ENCODE results near the gene SBF2. TPM values are rescaled to one million over a fixed set of nuclear protein-coding genes. Genes with fewer than 3 reads are reported as not detected.

The SBF2 gene
- total and polyA plus RNA-seq, 3 experiments from 2014 or later = 3.7 to 4.3 (median 4.2) TPM

GRCh38 chr11:10311802-10312201, 17.8 kb upstream of the SBF2 start:
- H3K27me3 ChIP-seq (ENCODE audit: insufficient read depth, low read length, poor library complexity, severe bottlenecking) = peaks cover 19% of the 10 kb centered on the region
- H3K36me3 ChIP-seq (ENCODE audit: insufficient read depth, low read length) = no peaks in the 10 kb centered on the region
- H3K4me3 ChIP-seq (ENCODE audit: low read length) = no peak overlapping the region
- no peak overlapping the region for H3K27ac ChIP-seq (ENCODE audit: low read depth, low read length)
- no peak overlapping the region for H3K4me3 Mint-ChIP-seq
- POLR2A ChIA-PET = no interaction called here
- no peak for DNase-seq
- H3K36me3 Mint-ChIP-seq = no peaks in the 10 kb centered on the region
- no peaks in the 10 kb centered on the region for H3K9me3 Mint-ChIP-seq
- CTCF ChIA-PET = no interaction called here
- peaks cover 17% of the 10 kb centered on the region for H3K4me1 ChIP-seq (ENCODE audit: insufficient read depth, low read length)
- peaks cover 6 to 15% (median 12%) of the 10 kb centered on the region in 3 donors for H3K4me1 Mint-ChIP-seq
- H3K9me3 ChIP-seq (ENCODE audit: low read length) = no peaks in the 10 kb centered on the region
- H3K27me3 Mint-ChIP-seq = peaks cover 8 to 43% of the 10 kb centered on the region in 2 donors
- no peak overlapping the region for H3K27ac Mint-ChIP-seq

GRCh38 chr11:10310301-10310841, 16.4 kb upstream of the SBF2 start:
- Mint-ChIP-seq H3K27ac (no peak overlapping the region), H3K4me1 (peaks cover 16 to 29% (median 26%) of the 10 kb centered on the region in 3 donors), H3K9me3 (no peaks in the 10 kb centered on the region), H3K4me3 (no peak overlapping the region), H3K36me3 (no peaks in the 10 kb centered on the region), H3K27me3 (peaks cover 14 to 33% of the 10 kb centered on the region in 2 donors)
- ChIA-PET CTCF (interaction anchor here (0.8 to 3.4 kb wide), 3 partner anchors 101 to 775 kb away, joined by 4 to 115 read pairs (median 7); no protein-coding TSS in a partner anchor), POLR2A (interaction anchor here (0.7 kb wide), 1 partner anchor 54 kb away, joined by 3 read pairs; no protein-coding TSS in a partner anchor)
- peaks cover 31% of the 10 kb centered on the region for H3K27me3 ChIP-seq (ENCODE audit: insufficient read depth, low read length, poor library complexity, severe bottlenecking)
- H3K4me3 ChIP-seq (ENCODE audit: low read length) = no peak overlapping the region
- H3K27ac ChIP-seq (ENCODE audit: low read depth, low read length) = no peak overlapping the region
- H3K9me3 ChIP-seq (ENCODE audit: low read length) = no peaks in the 10 kb centered on the region
- no peak for DNase-seq
- peaks cover 29% of the 10 kb centered on the region for H3K4me1 ChIP-seq (ENCODE audit: insufficient read depth, low read length)
- no peaks in the 10 kb centered on the region for H3K36me3 ChIP-seq (ENCODE audit: insufficient read depth, low read length)

- no peaks in the 10 kb centered on the region for H3K9me3 ChIP-seq (ENCODE audit: low read length)
- ChIA-PET CTCF (interaction anchor here (0.7 to 3.4 kb wide), 6 partner anchors 13 to 774 kb away, joined by 3 to 115 read pairs (median 10); no protein-coding TSS in a partner anchor), POLR2A (interaction anchor here (0.6 to 0.7 kb wide), 3 partner anchors 55 to 1074 kb away, joined by 3 to 5 read pairs (median 3); no protein-coding TSS in a partner anchor)
- Mint-ChIP-seq H3K36me3 (no peaks in the 10 kb centered on the region), H3K4me1 (peaks cover 20 to 34% (median 33%) of the 10 kb centered on the region in 3 donors), H3K27ac (no peak overlapping the region), H3K9me3 (no peaks in the 10 kb centered on the region), H3K27me3 (peaks cover 12 to 26% of the 10 kb centered on the region in 2 donors), H3K4me3 (peak overlapping the region in 2 of 7 donors; percentile 65 to 98)
- peaks cover 37% of the 10 kb centered on the region for H3K27me3 ChIP-seq (ENCODE audit: insufficient read depth, low read length, poor library complexity, severe bottlenecking)
- no peak overlapping the region for H3K27ac ChIP-seq (ENCODE audit: low read depth, low read length)
- no peak overlapping the region for H3K4me3 ChIP-seq (ENCODE audit: low read length)
- DNase-seq = no peak
- H3K36me3 ChIP-seq (ENCODE audit: insufficient read depth, low read length) = no peaks in the 10 kb centered on the region
- peaks cover 35% of the 10 kb centered on the region for H3K4me1 ChIP-seq (ENCODE audit: insufficient read depth, low read length)
These were observed 15.4 kb upstream of the SBF2 start for GRCh38 chr11:10309163-10310093.

GRCh38 chr11:10308201-10308954, 14.4 kb upstream of the SBF2 start:
- Histone ChIP-seq H3K27ac (ENCODE audit: low read depth, low read length) (no peak overlapping the region), H3K27me3 (ENCODE audit: insufficient read depth, low read length, poor library complexity, severe bottlenecking) (peaks cover 40% of the 10 kb centered on the region)

GRCh38 chr11:10307400-10308200, 13.6 kb upstream of the SBF2 start:
- H3K27me3 Mint-ChIP-seq = peaks cover 18 to 25% of the 10 kb centered on the region in 2 donors

More at GRCh38 chr11:10308201-10308954, 14.4 kb upstream of the SBF2 start:
- peak overlapping the region; percentile 93 for H3K4me3 ChIP-seq (ENCODE audit: low read length)
- Mint-ChIP-seq H3K9me3 (no peaks in the 10 kb centered on the region), H3K27ac (peak overlapping the region in 7 of 8 donors; percentile 8 to 88 (median 40)), H3K4me3 (peak overlapping the region; percentile 97 to 100 (median 99)), H3K36me3 (peaks cover 0 to 5% (median 0%) of the 10 kb centered on the region in 3 donors), H3K27me3 (peaks cover 16 to 25% of the 10 kb centered on the region in 2 donors), H3K4me1 (peaks cover 29 to 43% (median 42%) of the 10 kb centered on the region in 3 donors)
- peaks cover 46% of the 10 kb centered on the region for H3K4me1 ChIP-seq (ENCODE audit: insufficient read depth, low read length)
- CTCF ChIA-PET = interaction anchor here (0.7 to 7.2 kb wide), 27 partner anchors 8 to 773 kb away, joined by 3 to 115 read pairs (median 5); partner anchors contain the start of genes RNF141 and WEE1
- DNase-seq = no peak
- no peaks in the 10 kb centered on the region for H3K36me3 ChIP-seq (ENCODE audit: insufficient read depth, low read length)
- POLR2A ChIA-PET = interaction anchor here (1.6 kb wide), 1 partner anchor 101 kb away, joined by 7 read pairs; no protein-coding TSS in a partner anchor
- H3K9me3 ChIP-seq (ENCODE audit: low read length) = no peaks in the 10 kb centered on the region

GRCh38 chr11:10307022-10307399, 13.0 kb upstream of the SBF2 start:
- no peak for DNase-seq
- no peak overlapping the region for H3K27ac ChIP-seq (ENCODE audit: low read depth, low read length)
- H3K4me1 Mint-ChIP-seq = peaks cover 37 to 51% (median 50%) of the 10 kb centered on the region in 3 donors
- H3K36me3 ChIP-seq (ENCODE audit: insufficient read depth, low read length) = no peaks in the 10 kb centered on the region
- peaks cover 53% of the 10 kb centered on the region for H3K4me1 ChIP-seq (ENCODE audit: insufficient read depth, low read length)
- peak overlapping the region; percentile 97 to 100 (median 99) for H3K4me3 Mint-ChIP-seq
- no peaks in the 10 kb centered on the region for H3K9me3 ChIP-seq (ENCODE audit: low read length)
- H3K27me3 Mint-ChIP-seq = peaks cover 18 to 19% of the 10 kb centered on the region in 2 donors
- no peaks in the 10 kb centered on the region for H3K9me3 Mint-ChIP-seq
- ChIA-PET CTCF (interaction anchor here (0.7 to 7.2 kb wide), 35 partner anchors 8 to 772 kb away, joined by 3 to 115 read pairs (median 4); partner anchors contain the start of genes RNF141 and WEE1), POLR2A (interaction anchor here (1.6 kb wide), 1 partner anchor 100 kb away, joined by 7 read pairs; no protein-coding TSS in a partner anchor)
- peaks cover 0 to 14% (median 0%) of the 10 kb centered on the region in 3 donors for H3K36me3 Mint-ChIP-seq
- H3K4me3 ChIP-seq (ENCODE audit: low read length) = peak overlapping the region; percentile 93
- peak overlapping the region in 3 of 8 donors; percentile 1 to 17 (median 8) for H3K27ac Mint-ChIP-seq
- H3K27me3 ChIP-seq (ENCODE audit: insufficient read depth, low read length, poor library complexity, severe bottlenecking) = peaks cover 36% of the 10 kb centered on the region

More at GRCh38 chr11:10307400-10308200, 13.6 kb upstream of the SBF2 start:
- DNase-seq = peak; percentile 73 to 85 (median 81)
- Mint-ChIP-seq H3K4me1 (peaks cover 34 to 48% (median 46%) of the 10 kb centered on the region in 3 donors), H3K36me3 (peaks cover 0 to 12% (median 0%) of the 10 kb centered on the region in 3 donors), H3K4me3 (peak overlapping the region; percentile 97 to 100 (median 99)), H3K27ac (peak overlapping the region in 7 of 8 donors; percentile 8 to 80 (median 40)), H3K9me3 (no peaks in the 10 kb centered on the region)
- peak overlapping the region; percentile 93 for H3K4me3 ChIP-seq (ENCODE audit: low read length)
- H3K9me3 ChIP-seq (ENCODE audit: low read length) = no peaks in the 10 kb centered on the region
- H3K27ac ChIP-seq (ENCODE audit: low read depth, low read length) = no peak overlapping the region
- ChIA-PET POLR2A (interaction anchor here (1.6 kb wide), 1 partner anchor 100 kb away, joined by 7 read pairs; no protein-coding TSS in a partner anchor), CTCF (interaction anchor here (0.7 to 7.2 kb wide), 40 partner anchors 8 to 773 kb away, joined by 3 to 115 read pairs (median 4); partner anchors contain the start of genes RNF141 and WEE1)
- H3K36me3 ChIP-seq (ENCODE audit: insufficient read depth, low read length) = no peaks in the 10 kb centered on the region
- H3K4me1 ChIP-seq (ENCODE audit: insufficient read depth, low read length) = peaks cover 48% of the 10 kb centered on the region
- peaks cover 40% of the 10 kb centered on the region for H3K27me3 ChIP-seq (ENCODE audit: insufficient read depth, low read length, poor library complexity, severe bottlenecking)

Data from CD8-positive, alpha-beta memory T cell (primary cell).